Midbrain (tissue), 1 donor: ENCODE measurements around the gene STK4.
A peak's percentile ranks its signal among the peaks of the same experiment; 100 is the strongest.

Source experiments
- DNase-seq: peaks from one replicate; lab custom pipeline; 2025; lab: John Stamatoyannopoulos, UW

Gene STK4

DNA sequence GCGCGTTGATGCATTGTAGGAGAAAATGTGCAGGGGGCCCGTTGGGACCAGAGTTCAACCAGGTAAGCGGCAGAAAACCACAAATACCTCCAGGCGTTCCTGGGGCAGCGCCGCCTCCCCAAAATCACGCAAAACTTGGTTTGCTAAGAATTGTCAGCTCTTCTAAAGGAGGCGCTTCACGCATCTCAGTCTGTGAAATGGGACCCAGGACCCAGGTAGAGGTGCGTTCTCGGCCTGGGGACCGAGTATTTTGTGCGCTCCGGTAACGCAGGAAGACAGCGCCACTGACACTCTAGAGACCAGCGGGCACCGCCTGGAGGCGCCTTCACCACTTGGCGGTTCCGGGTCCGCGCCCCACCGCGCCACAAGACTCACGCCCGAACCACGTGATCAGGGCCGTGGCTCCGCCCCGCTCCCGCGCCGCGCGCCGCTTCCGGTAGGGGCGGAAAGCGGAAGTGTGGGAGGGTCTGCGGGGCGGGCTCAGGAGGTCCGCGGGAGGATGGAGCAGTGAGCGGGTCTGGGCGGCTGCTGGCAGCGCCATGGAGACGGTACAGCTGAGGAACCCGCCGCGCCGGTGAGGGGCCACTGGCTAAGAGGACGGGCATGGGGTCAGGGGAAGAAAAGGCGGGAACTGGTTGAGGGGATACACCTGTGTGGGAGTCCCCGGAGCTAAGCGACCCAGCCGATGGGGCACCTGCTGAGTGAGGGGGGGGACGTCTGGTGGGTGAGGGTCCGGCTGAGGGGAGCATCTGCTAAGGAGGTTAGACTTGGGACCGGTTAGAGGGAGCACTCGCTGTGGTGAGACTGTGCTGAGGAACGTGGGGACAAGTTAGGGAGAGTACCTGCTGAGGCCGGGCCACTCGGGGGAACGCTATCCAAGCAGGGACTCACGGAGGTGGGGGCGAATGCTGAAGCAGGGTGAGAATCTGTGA, at the start of gene STK4:
Gene STK4 (plus strand): TSS at position 483 of the 932 bp plus-strand sequence. CDS start 57 bp downstream, at position 540.
- peak; percentile 96 for DNase-seq

DNA sequence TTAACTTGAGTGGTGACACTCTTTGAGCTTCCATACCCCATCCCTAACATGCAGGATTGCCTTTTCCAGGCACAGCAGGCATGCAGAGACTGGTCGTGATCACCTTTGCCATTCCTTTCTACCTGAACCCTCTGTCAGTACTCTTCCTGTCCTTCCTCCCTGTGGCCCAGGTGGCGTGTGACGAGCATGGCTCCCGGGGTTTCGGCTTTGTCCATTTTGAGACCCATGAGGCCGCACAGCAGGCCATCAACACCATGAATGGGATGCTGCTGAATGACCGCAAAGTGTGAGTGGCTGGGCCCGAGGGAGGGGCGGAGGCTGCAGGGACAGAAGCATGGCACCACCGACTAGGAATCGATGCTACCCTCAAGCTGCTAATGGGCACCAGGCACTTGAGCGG, 49.7 kb upstream of the STK4 start:
- DNase-seq, result no peak

DNA sequence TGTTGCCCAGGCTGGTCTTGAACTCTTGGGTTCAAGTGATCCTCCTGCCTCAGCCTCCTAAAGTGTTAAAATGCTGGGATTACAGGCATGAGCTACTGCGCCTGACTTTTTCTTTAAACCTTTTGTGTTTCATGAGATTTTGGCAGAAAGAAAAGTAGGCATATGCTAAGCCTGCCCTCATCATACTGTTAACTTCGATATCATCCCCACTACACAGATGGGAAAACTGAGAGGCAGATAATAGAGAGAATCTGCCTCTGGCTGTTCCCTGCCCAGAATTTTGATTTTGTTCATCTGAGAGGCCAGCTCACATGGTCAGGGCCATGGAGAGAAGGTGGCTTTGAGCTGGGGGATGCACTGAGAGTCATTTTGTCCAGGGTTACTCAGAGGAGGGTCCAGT, 48.9 kb upstream of the STK4 start:
- DNase-seq, result no peak

DNA sequence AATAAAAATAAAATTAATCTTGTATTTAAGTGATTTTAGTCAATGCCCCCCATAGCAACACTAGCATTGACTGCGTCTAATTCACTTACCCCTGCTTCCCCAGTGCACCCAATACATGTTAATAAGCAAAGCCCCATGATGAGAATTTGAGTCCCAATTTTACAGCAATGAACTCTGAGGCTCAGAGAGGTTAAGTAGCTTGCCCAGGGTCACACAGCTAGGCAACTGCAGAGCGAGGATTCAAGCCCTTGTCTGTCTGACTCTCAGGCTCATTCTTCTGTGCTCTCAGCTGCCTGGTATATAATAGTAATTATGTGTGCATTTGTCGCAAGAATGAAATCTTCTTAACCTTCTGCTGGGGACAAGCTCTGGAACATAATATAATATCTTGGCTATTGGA, 48.0 kb upstream of the STK4 start:
- no peak for DNase-seq

GRCh38 chr20:44918761-44919160, 47.6 kb upstream of the STK4 start:
- DNase-seq, result no peak

- DNase-seq, result no peak
Measured at GRCh38 chr20:44921447-44921846, 44.9 kb upstream of the STK4 start.

DNA sequence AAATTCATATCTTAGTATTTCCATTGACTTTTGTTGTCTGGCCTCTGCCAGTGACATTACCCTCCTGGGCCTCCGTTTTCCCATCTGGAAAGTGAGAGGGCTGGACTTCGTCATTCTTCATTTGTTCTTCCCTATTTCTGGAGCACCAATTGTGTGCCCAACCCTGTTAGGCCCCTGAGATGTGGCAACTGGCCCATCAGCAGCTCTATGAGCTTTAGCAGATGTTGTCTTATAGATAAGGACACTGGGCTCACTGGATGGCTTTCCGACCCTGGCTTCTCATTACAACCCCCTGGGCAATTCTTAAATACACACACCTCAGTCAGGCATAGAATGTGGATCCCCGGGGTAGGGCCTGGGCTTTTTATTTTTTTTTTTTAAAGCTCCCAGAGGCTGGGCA, 41.8 kb upstream of the STK4 start:
- DNase-seq, result no peak

GRCh38 chr20:44928595-44928994, 37.7 kb upstream of the STK4 start:
- DNase-seq, result no peak

- no peak for DNase-seq
Measured at GRCh38 chr20:44930517-44931168, 35.7 kb upstream of the STK4 start.

DNA sequence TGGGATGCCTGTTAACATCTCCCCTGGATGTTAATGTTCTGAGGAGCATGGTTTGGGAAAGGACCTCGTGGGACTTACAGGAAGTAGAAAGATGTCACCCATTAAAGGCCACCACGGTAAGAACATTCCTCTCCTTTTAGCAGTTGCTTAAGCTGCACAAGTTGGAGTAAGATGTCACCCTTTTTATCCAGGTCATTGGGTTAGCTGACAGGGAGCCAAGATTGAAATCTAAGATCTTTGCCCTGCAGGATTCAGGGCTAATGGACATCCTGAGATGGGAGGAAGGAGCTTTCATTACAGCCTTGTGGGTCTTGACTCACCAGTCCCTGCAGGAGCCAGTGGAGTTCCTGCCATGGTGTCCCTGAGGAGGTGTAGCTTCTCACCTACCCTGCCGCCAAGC, 34.4 kb upstream of the STK4 start:
- no peak for DNase-seq

DNA sequence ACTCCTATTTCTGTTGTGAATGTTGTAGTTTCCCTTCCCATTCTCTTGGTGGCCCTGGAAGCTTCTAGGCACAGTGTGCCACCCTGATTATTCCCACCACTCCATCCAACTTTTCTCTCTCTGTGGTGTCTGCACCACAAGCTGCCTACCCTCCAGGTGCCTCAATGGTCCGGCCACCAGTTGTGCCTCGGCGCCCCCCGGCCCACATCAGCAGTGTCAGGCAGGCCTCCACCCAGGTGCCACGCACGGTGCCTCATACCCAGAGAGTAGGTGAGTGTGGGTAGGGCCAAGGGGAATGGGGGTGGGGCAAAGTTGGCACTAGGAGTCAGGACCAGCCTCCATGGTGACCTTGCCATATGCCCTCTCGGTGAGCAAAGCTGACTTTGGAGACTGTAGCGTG, 33.4 kb upstream of the STK4 start:
- DNase-seq, result no peak

DNA sequence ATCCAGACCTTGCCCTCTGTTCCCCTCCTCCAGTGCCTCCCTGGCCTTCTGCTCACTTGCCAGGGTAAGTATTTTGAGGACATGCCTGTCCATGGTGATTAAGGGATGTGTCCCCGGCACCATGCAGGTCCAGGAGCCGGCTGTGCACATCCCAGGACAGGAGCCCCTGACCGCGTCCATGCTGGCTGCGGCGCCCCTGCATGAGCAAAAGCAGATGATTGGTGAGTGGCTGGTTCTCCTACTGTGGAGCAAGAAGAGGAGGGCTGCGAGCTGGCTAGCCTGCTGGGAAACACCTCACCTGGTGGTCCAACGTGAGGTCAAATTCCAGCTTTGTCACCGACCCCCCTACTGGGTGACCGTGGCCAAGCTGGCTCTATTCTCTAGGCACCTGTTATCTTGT, 29.8 kb upstream of the STK4 start:
- no peak for DNase-seq

DNA sequence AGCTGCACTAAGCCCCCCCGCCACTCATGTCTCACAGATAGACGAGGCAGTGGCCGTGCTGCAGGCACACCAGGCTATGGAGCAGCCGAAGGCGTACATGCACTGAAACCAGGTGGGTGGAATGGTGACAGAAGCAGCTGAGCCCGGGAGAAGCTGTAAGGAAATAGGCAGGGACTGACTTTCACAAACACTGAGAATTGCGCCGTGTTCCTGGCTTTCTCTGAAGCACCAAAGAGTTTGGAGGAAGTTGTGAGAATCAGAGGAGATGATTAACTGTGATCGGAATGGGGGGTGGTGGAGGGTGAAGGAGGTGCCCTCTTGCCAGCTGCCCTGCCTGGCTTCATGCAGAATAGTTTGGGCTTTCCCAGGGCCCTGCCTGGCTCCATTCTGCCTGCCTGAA, 27.7 kb upstream of the STK4 start:
- no peak for DNase-seq

DNA sequence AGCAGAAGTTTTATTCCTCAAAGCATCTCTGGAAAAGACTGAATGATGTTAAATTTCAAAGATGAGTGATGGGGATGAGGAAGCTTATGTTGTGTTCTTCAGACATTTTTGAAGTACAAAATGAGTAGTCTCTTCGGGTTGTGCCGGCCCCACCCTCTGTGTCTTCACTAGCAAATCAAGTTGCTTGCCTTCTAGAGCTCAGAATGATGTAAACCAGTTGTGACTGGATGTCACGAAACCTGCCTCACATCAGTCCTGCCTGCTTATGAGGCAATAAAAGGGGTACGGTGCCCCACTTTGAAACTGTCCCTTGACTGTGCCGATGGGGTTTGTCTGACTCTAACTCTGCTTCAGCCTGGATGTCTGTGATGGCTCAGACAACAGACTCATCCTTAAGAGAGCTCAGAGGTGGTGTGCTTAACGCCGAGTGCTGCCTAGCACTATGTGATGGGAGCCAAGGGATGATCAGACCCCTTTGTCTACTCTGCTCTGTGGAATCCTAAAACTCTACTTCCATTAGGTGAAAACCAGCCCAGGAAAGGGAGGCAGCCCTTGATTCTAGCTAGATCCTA, 25.1 kb upstream of the STK4 start:
- no peak for DNase-seq

DNA sequence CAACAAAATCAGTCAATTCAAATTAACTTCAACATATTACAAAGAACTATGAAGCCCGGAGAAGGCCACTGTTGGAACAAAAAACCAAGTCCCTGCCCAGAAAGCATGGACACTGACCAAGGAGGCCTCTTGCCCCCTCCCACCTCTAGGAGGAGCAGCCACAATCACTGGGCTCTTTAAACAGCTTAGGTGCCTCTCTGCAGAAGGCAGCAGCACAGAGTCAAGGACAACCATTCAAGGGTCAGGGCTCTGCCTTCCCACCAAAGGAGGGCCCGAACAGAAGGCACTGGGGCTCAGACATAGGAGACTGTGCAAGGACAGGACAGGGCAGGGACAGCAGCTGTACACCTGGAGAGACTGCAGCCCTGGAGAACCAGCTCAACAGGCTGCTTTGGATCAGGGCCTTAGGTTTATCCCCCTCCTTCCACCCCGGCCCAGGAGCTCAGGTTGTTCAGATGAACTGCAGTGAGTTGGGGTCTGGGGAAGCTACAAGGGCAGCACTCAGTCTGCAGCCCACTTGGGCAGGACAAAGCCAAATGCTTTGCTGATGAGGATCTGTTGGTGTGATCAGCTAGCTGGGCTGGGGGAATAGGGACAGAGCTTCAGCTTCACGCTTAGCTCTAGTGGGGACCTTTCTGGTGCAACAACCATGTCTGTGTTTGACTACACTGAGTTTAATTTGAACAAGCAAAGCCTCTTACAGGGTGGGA, 23.9 kb upstream of the STK4 start:
- DNase-seq, result no peak

DNA sequence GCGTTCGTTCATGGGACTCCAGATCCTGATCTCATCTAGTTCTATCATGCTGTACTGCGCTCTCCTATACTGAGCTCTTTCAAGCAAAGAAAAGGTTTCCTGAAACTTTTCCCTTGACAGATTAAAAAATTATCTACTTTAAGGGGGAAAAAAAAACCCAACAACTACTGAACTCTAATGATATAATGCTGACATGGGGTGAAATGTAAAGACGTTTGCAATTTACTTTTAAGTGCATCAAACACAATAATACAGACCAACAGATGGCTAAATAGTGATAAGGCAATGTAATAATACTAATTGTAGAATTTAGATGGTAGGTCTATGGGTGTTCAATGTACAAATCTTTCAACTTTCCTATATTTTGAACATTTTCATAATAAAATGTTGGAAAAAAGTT, 22.5 kb upstream of the STK4 start:
- no peak for DNase-seq

GRCh38 chr20:44945261-44945660, 21.1 kb upstream of the STK4 start:
- DNase-seq, result no peak

- DNase-seq, result no peak
Measured at GRCh38 chr20:44946271-44946852, 19.9 kb upstream of the STK4 start.

- no peak for DNase-seq
Measured at GRCh38 chr20:44948107-44948506, 18.2 kb upstream of the STK4 start.

DNA sequence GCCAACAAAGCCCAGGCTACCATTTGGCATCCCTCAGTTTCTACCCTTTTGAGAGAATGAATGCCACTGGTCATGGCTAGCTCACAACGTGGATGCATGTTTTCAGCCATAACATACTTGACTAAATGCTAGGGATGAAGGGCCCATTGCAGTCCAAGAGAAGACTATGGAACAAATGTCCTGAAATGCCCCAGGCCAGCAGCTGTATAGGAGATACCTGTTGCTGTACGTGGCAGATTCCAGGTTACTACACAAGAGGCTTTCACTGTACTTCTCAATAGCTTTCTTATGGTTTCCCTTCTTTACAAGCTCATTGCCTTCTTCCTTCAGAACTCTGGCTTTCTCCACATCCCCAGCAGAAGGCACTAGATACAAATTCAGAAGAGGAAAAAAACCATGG, 17.8 kb upstream of the STK4 start:
- no peak for DNase-seq

- no peak for DNase-seq
Measured at GRCh38 chr20:44950368-44950767, 15.9 kb upstream of the STK4 start.

GRCh38 chr20:44952731-44953130, 13.6 kb upstream of the STK4 start:
- no peak for DNase-seq
